Naive thymus-derived CD4-positive, alpha-beta T cell (primary cell): Measurements from ENCODE around the gene FMNL2. TPM values are rescaled to one million over a fixed set of nuclear protein-coding genes. Genes with fewer than 3 reads are reported as not detected.

Experiments used
- ATAC-seq: fragments of 150-1000 bp; cut with Tn5 transposase; 2 replicates; pipeline ENCODE4 v1.10.0; 2021; ENCODE audit warnings: mild to moderate bottlenecking, moderate library complexity
- CTCF ChIA-PET: fragments of 350-600 bp; sonication (Branson Sonifier 250); formaldehyde crosslinking; loops from one replicate; lab custom pipeline; 2021; ENCODE audit warnings: antibody characterized with exemption; lab: Charles Lee
- POLR2A ChIA-PET: fragments of 350-600 bp; sonication (Branson Sonifier 250); formaldehyde crosslinking; loops from one replicate; lab custom pipeline; 2021; ENCODE audit warnings: antibody characterized with exemption, inconsistent platforms; lab: Charles Lee
- DNase-seq, 9 donors: peaks; one replicate each; pipeline versions ENCODE4 v3.0.0 to v3.0.0-alpha.2; 2020 to 2022; ENCODE audit warnings: mixed read lengths in 1 of 9
- H3K27ac ChIP-seq: one replicate; pipeline ENCODE4 v1.7.0; 2013; ENCODE audit warnings: mild to moderate bottlenecking, low read depth, low read length, moderate library complexity
- H3K27me3 ChIP-seq, 2 donors: one replicate each; pipeline ENCODE4 v1.7.0; 2013; ENCODE audit warnings: low read length in 2 of 2, mild to moderate bottlenecking in 2 of 2, moderate library complexity in 2 of 2; ENCODE audit not compliant: control insufficient read depth in 2 of 2, insufficient read depth in 2 of 2
- H3K36me3 ChIP-seq, 3 experiments: 1 replicate in 2 of 3; 2 replicates in 1 of 3; pipeline ENCODE4 v1.7.0; 2013; ENCODE audit warnings: low read length in 3 of 3, mild to moderate bottlenecking in 3 of 3, moderate library complexity in 1 of 3; ENCODE audit not compliant: insufficient read depth in 3 of 3, control insufficient read depth in 2 of 3
- H3K4me1 ChIP-seq, 2 donors: one replicate each; pipeline ENCODE4 v1.7.0; 2013; ENCODE audit warnings: low read length in 2 of 2, mild to moderate bottlenecking in 2 of 2, moderate library complexity in 1 of 2; ENCODE audit not compliant: control insufficient read depth in 2 of 2, insufficient read depth in 2 of 2
- H3K4me3 ChIP-seq: 2 replicates; pipeline ENCODE4 v1.7.0; 2013; ENCODE audit warnings: mild to moderate bottlenecking, low read length
- H3K9me3 ChIP-seq, 3 experiments: 1 replicate in 2 of 3; 2 replicates in 1 of 3; pipeline ENCODE4 v1.7.0; 2013; ENCODE audit warnings: low read length in 3 of 3; ENCODE audit not compliant: control insufficient read depth in 2 of 3
- H3K27ac Mint-ChIP-seq, 9 donors: one replicate each; pipeline ENCODE4 v1.8.0; 2020 to 2022; ENCODE audit warnings: mixed read lengths in 9 of 9, mild to moderate bottlenecking in 8 of 9, moderate library complexity in 5 of 9, inconsistent platforms in 2 of 9
- H3K27me3 Mint-ChIP-seq, 5 donors: one replicate each; pipeline ENCODE4 v1.8.0; 2021 to 2022; ENCODE audit warnings: mixed read lengths in 5 of 5, mild to moderate bottlenecking in 1 of 5
- H3K36me3 Mint-ChIP-seq, 5 donors: one replicate each; pipeline ENCODE4 v1.8.0; 2020 to 2022; ENCODE audit warnings: mixed read lengths in 5 of 5, mild to moderate bottlenecking in 3 of 5, inconsistent platforms in 1 of 5
- H3K4me1 Mint-ChIP-seq, 7 donors: one replicate each; pipeline ENCODE4 v1.8.0; 2020 to 2022; ENCODE audit warnings: mixed read lengths in 7 of 7, mild to moderate bottlenecking in 3 of 7, inconsistent platforms in 1 of 7
- H3K4me3 Mint-ChIP-seq, 10 donors: one replicate each; pipeline ENCODE4 v1.8.0; 2020 to 2022; ENCODE audit warnings: mild to moderate bottlenecking in 10 of 10, mixed read lengths in 10 of 10, moderate library complexity in 6 of 10, inconsistent platforms in 2 of 10
- H3K9me3 Mint-ChIP-seq, 11 donors: one replicate each; pipeline ENCODE4 v1.8.0; 2020 to 2022; ENCODE audit warnings: mixed read lengths in 11 of 11, mild to moderate bottlenecking in 4 of 11, inconsistent platforms in 1 of 11, moderate library complexity in 1 of 11
- intact Hi-C, 2 donors: fragments of 100-400 bp; cut with micrococcal nuclease; formaldehyde crosslinking; loops; one replicate each; pipeline ENCODE4 v1.15.1; 2023
- polyA plus RNA-seq, 2 donors: library from polyadenylated mRNA; unstranded; fragments of 300-500 nt; fragmentation: Illumina TruSeq; gene quantifications; one replicate each; pipeline ENCODE4 v1.2.3, GENCODE V29; 2021
- total RNA-seq, 6 experiments: library from RNA in 5 of 6; stranded (reverse) in 5 of 6; gene quantifications; 1 replicate in 5 of 6; 2 replicates in 1 of 6; pipeline ENCODE4 v1.2.3 and lab custom pipeline; 2021 to 2026

The FMNL2 gene
- total and polyA plus RNA-seq, 7 experiments from 2014 or later: 0.16 to 2.7 (median 1.2) TPM

DNA sequence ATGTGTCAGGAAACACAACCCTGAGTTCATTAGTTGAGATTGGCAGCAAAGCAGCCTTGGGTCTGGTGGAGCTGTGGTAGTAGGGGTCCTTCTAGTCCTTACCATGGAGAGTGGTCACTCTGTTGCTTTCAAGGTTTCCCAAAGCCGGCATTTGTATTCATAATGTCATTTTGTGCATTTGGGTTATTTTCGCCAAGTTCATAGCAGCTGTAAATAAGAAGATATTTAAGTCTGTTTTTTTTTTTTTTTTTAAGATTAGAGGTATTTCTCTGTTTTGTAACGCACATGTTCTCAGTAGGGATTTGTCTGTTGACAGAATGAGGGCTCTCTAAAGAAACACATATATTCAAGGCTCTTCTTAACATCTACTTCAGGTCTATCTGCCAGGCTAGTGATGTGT, 268.2 kb downstream of the FMNL2 start:
- intact Hi-C loops: no loop called here

GRCh38 chr2:152606081-152606480, 271.1 kb downstream of the FMNL2 start:
- no peak for DNase-seq
- Histone ChIP-seq H3K27ac (no peak overlapping the region), H3K9me3 (no peaks in the 10 kb centered on the region), H3K4me3 (no peak overlapping the region), H3K36me3 (no peaks in the 10 kb centered on the region), H3K27me3 (no peaks in the 10 kb centered on the region), H3K4me1 (no peaks in the 10 kb centered on the region)
- intact Hi-C loops: no loop called here
- CTCF ChIA-PET: no interaction called here
- Mint-ChIP-seq H3K27me3 (peaks cover 0 to 3% (median 0%) of the 10 kb centered on the region in 5 donors), H3K36me3 (no peaks in the 10 kb centered on the region), H3K4me1 (peaks cover 0 to 5% (median 0%) of the 10 kb centered on the region in 7 donors), H3K4me3 (no peak overlapping the region), H3K9me3 (no peaks in the 10 kb centered on the region), H3K27ac (no peak overlapping the region)
- ATAC-seq: no peak
- POLR2A ChIA-PET: no interaction called here

More for the DNA sequence above, 268.2 kb downstream of the FMNL2 start:
- Mint-ChIP-seq H3K27ac (no peak overlapping the region), H3K4me3 (no peak overlapping the region), H3K9me3 (peaks cover 0 to 3% (median 0%) of the 10 kb centered on the region in 11 donors), H3K36me3 (no peaks in the 10 kb centered on the region), H3K4me1 (peaks cover 0 to 5% (median 0%) of the 10 kb centered on the region in 7 donors), H3K27me3 (no peaks in the 10 kb centered on the region)
- ATAC-seq: no peak
- Histone ChIP-seq H3K4me3 (no peak overlapping the region), H3K27ac (no peak overlapping the region), H3K36me3 (no peaks in the 10 kb centered on the region), H3K27me3 (no peaks in the 10 kb centered on the region), H3K9me3 (no peaks in the 10 kb centered on the region), H3K4me1 (no peaks in the 10 kb centered on the region)
- no peak for DNase-seq
- CTCF ChIA-PET: no interaction called here
- POLR2A ChIA-PET: no interaction called here

- Mint-ChIP-seq H3K27me3 (peaks cover 0 to 3% (median 0%) of the 10 kb centered on the region in 5 donors), H3K4me1 (peaks cover 0 to 11% (median 0%) of the 10 kb centered on the region in 7 donors), H3K36me3 (no peaks in the 10 kb centered on the region), H3K4me3 (no peak overlapping the region), H3K9me3 (no peaks in the 10 kb centered on the region), H3K27ac (no peak overlapping the region)
- Histone ChIP-seq H3K27me3 (no peaks in the 10 kb centered on the region), H3K4me3 (no peak overlapping the region), H3K27ac (no peak overlapping the region), H3K36me3 (no peaks in the 10 kb centered on the region), H3K9me3 (no peaks in the 10 kb centered on the region), H3K4me1 (no peaks in the 10 kb centered on the region)
- POLR2A ChIA-PET: no interaction called here
- CTCF ChIA-PET: interaction anchor here (0.7 kb wide), 1 partner anchor 10 kb away, joined by 4 read pairs; no protein-coding TSS in a partner anchor
- intact Hi-C loops: no loop called here
- ATAC-seq (no peak), DNase-seq (no peak)
Measured at GRCh38 chr2:152606941-152607340, 272.0 kb downstream of the FMNL2 start.

DNA sequence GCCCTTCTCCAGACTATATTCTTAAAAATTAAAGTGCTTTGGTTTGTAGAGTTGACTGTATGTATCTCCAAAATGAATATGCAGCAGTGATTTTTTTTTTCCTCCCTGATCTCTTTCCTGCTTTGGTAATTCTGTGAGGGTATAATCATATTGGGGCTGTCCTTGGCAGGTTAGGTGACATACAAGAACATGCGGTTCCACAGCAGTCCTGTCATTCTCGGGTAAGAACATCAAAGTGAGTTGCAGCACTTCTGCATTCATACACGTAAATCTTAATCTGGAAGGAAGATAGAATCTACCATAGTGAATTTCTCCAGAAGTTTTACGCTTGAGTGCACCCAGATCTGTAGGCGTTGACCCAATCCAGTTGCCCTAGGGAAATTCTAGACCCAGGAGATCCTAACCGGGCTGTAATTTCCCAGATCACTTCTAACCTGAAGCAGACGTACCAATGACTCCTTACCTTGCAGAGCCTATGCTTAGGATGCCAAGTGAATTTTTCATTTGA, 272.9 kb downstream of the FMNL2 start:
- Histone ChIP-seq H3K27me3 (no peaks in the 10 kb centered on the region), H3K27ac (no peak overlapping the region), H3K4me1 (no peaks in the 10 kb centered on the region), H3K9me3 (no peaks in the 10 kb centered on the region), H3K4me3 (no peak overlapping the region), H3K36me3 (no peaks in the 10 kb centered on the region)
- Mint-ChIP-seq H3K36me3 (no peaks in the 10 kb centered on the region), H3K9me3 (no peaks in the 10 kb centered on the region), H3K27ac (no peak overlapping the region), H3K27me3 (peaks cover 0 to 3% (median 0%) of the 10 kb centered on the region in 5 donors), H3K4me3 (no peak overlapping the region), H3K4me1 (peaks cover 0 to 17% (median 0%) of the 10 kb centered on the region in 7 donors)
- DNase-seq (no peak), ATAC-seq (no peak)
- ChIA-PET CTCF (no interaction called here), POLR2A (no interaction called here)
- intact Hi-C loops: no loop called here

GRCh38 chr2:152609154-152609553, 274.2 kb downstream of the FMNL2 start:
- CTCF ChIA-PET: no interaction called here
- intact Hi-C loops: no loop called here

DNA sequence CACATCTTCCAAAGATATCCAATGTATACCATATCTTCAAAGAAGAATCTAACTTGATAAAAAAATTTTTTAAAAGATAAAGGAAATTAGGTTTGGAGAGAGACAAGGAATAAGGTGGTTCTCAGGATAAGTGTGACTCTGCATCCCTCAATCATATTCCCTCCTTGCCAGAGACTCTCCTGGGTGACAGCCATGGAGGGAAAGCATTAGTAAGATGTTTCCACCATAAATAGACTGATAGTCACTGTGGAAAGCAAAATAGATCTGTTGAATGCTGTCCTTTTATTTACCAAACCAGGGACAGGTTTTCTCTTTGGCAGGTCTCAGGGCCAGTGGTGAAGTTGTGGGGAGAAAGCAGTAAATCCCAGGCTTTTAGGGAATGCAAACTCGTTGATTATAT, 274.7 kb downstream of the FMNL2 start:
- Mint-ChIP-seq H3K36me3 (peaks cover 0 to under 1% (median 0%) of the 10 kb centered on the region in 5 donors), H3K27me3 (peaks cover 0 to 3% (median 0%) of the 10 kb centered on the region in 5 donors), H3K27ac (no peak overlapping the region), H3K4me3 (no peak overlapping the region), H3K4me1 (peaks cover 0 to 20% (median 0%) of the 10 kb centered on the region in 7 donors), H3K9me3 (no peaks in the 10 kb centered on the region)
- Histone ChIP-seq H3K27ac (no peak overlapping the region), H3K9me3 (no peaks in the 10 kb centered on the region), H3K27me3 (no peaks in the 10 kb centered on the region), H3K4me3 (no peak overlapping the region), H3K36me3 (no peaks in the 10 kb centered on the region), H3K4me1 (no peaks in the 10 kb centered on the region)
- DNase-seq: no peak
- ChIA-PET CTCF (no interaction called here), POLR2A (no interaction called here)
- no peak for ATAC-seq
- intact Hi-C loops: no loop called here

More at GRCh38 chr2:152609154-152609553, 274.2 kb downstream of the FMNL2 start:
- H3K36me3 Mint-ChIP-seq: no peaks in the 10 kb centered on the region
- H3K4me1 Mint-ChIP-seq: peaks cover 0 to 20% (median 0%) of the 10 kb centered on the region in 7 donors
- H3K27me3 Mint-ChIP-seq: peaks cover 0 to 3% (median 0%) of the 10 kb centered on the region in 5 donors
- no peaks in the 10 kb centered on the region for H3K27me3 ChIP-seq
- no peaks in the 10 kb centered on the region for H3K36me3 ChIP-seq
- no peaks in the 10 kb centered on the region for H3K9me3 ChIP-seq
- POLR2A ChIA-PET: no interaction called here
- H3K4me3 ChIP-seq: no peak overlapping the region
- no peaks in the 10 kb centered on the region for H3K9me3 Mint-ChIP-seq
- ATAC-seq: no peak
- H3K4me3 Mint-ChIP-seq: no peak overlapping the region
- DNase-seq: no peak
- no peak overlapping the region for H3K27ac ChIP-seq
- no peaks in the 10 kb centered on the region for H3K4me1 ChIP-seq
- no peak overlapping the region for H3K27ac Mint-ChIP-seq
